Measurements from ENCODE around the gene MUC3A.
"Not testable (repeated sequence)": the region's sequence is repeated elsewhere in the genome, so short reads cannot be mapped to it uniquely, and the experiment has no call there.

Gene MUC3A

DNA sequence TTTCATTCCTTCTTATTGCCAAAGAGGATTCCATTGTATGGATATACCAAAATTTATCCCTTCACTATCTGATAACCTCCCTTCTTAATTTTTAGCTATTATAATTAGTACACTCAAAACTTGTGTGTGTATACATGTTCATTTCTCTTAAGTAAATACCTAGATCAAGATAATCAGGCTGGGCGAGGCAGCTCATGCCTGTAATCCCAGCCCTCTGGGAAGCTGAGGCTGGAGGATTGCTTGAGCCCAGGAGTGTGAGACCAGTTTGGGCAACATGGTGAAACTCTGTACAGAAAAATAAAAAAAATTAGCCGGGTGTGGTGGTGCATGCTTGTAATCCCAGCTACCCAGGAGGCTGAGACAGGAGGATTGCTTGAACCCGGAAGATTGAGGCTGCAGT is 37.9 kb upstream of the MUC3A start:
- H3K27me3 ChIP-seq (replicated peaks in 2 of 5; ENCODE audit: control insufficient read depth in 4 of 5, insufficient read depth in 5 of 5, low read length in 4 of 5): no peaks in the 10 kb centered on the region
- WGBS (ENCODE audit: insufficient coverage): 100% methylated on average over 3 of the region's 3 CpGs
- no peaks in the 10 kb centered on the region for H3K4me1 ChIP-seq (ENCODE audit: control extremely low read depth in 1 of 4, control insufficient read depth in 4 of 4, insufficient read depth in 4 of 4, low read length in 3 of 4)
- no peak for DNase-seq
- H3K36me3 ChIP-seq (ENCODE audit: control insufficient read depth in 4 of 4, insufficient read depth in 4 of 4, low read length in 3 of 4): no peaks in the 10 kb centered on the region
- CTCF ChIA-PET: interaction anchor here (1.1 to 1.7 kb wide), 2 partner anchors 10 to 13 kb away, joined by 3 to 4 read pairs; no protein-coding TSS in a partner anchor
- no peak overlapping the region for H3K4me3 ChIP-seq (ENCODE audit: control insufficient read depth in 1 of 7, extremely low read depth in 1 of 7, insufficient read depth in 4 of 7, low read depth in 2 of 7, low read length in 6 of 7)
- no peak overlapping the region for H3K27ac ChIP-seq (ENCODE audit: insufficient read depth in 1 of 2, low read depth in 1 of 2, low read length in 2 of 2, poor library complexity in 1 of 2, severe bottlenecking in 2 of 2)
- H3K9me3 ChIP-seq (ENCODE audit: control extremely low read depth in 1 of 5, control insufficient read depth in 4 of 5, insufficient read depth in 2 of 5, low read depth in 1 of 5, low read length in 4 of 5): peaks cover 0 to 2% (median 0%) of the 10 kb centered on the region in 5 experiments
- POLR2A ChIA-PET: interaction anchor here (0.7 kb wide), 1 partner anchor 626 kb away, joined by 5 read pairs; no protein-coding TSS in a partner anchor

DNA sequence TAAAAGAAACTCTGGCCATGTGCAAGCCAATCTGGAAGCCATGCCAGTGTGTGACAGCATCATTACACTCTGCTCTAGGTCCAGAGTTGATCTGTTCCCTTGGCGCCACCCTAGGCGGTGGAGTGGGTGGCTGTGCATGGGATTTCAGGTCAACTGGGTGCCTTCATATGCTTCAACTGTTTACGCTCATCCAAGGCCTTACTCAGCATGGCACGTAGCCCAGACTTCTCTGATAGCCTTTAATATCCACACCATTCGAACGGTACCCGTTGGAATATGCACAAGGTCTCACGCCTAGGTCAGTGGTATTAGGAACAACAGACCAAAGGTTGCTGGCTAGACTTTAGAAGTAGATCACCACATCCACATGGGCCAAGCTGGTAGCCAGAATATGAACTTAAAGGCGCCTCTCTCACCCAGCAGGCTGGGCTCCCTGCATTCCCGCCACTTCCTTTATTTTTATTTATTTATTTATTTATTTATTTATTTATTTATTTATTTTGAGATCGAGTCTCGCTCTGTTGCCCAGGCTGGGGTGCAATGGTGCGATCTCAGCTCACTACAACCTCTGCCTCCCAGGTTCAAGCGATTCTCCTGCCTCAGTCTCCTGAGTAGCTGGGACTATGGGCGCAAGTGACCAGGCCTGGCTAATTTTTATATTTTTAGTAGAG is 35.0 kb upstream of the MUC3A start:
- CTCF ChIA-PET: no interaction called here
- WGBS (ENCODE audit: insufficient coverage): 86% methylated on average over 6 of the region's 15 CpGs
- Histone ChIP-seq H3K27ac (ENCODE audit: insufficient read depth in 1 of 2, low read depth in 1 of 2, low read length in 2 of 2, poor library complexity in 1 of 2, severe bottlenecking in 2 of 2) (no peak overlapping the region), H3K27me3 (replicated peaks in 2 of 5; ENCODE audit: control insufficient read depth in 4 of 5, insufficient read depth in 5 of 5, low read length in 4 of 5) (no peaks in the 10 kb centered on the region), H3K4me3 (ENCODE audit: control insufficient read depth in 1 of 7, extremely low read depth in 1 of 7, insufficient read depth in 4 of 7, low read depth in 2 of 7, low read length in 6 of 7) (no peak overlapping the region), H3K36me3 (ENCODE audit: control insufficient read depth in 4 of 4, insufficient read depth in 4 of 4, low read length in 3 of 4) (no peaks in the 10 kb centered on the region), H3K9me3 (ENCODE audit: control extremely low read depth in 1 of 5, control insufficient read depth in 4 of 5, insufficient read depth in 2 of 5, low read depth in 1 of 5, low read length in 4 of 5) (no peaks in the 10 kb centered on the region), H3K4me1 (ENCODE audit: control extremely low read depth in 1 of 4, control insufficient read depth in 4 of 4, insufficient read depth in 4 of 4, low read length in 3 of 4) (no peaks in the 10 kb centered on the region)
- DNase-seq: no peak
- POLR2A ChIA-PET: no interaction called here

DNA sequence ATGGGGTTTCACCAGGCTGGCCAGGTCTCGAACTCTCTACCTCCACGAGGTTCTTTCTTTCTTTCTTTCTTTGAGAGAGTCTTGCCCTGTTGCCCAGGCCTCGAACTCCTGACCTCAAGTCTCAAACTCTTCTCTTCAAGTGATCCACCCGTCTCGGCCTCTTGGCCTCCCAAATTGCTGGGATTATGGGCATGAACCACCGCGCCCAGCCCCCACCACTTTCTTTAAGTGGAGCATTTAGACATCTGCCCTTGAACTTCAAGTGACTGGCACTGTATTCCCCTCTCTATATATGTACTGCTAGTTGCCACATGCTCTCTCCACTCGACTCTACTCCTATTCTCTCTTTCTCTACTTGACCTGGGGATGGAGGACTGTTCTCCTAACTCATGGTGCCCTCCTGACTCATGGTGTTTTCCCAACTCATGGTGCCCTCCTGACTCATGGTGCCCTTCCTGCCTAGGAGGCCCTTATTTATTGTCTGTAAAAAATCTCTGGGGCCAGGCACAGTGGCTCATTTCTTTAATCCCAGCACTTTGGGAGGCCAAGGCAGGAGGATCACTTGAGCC is 34.4 kb upstream of the MUC3A start:
- H3K9me3 ChIP-seq (ENCODE audit: control extremely low read depth in 1 of 5, control insufficient read depth in 4 of 5, insufficient read depth in 2 of 5, low read depth in 1 of 5, low read length in 4 of 5): no peaks in the 10 kb centered on the region
- ChIA-PET CTCF (no interaction called here), POLR2A (no interaction called here)
- WGBS (ENCODE audit: insufficient coverage): 93% methylated on average over 7 of the region's 8 CpGs
- H3K4me3 ChIP-seq (ENCODE audit: control insufficient read depth in 1 of 7, extremely low read depth in 1 of 7, insufficient read depth in 4 of 7, low read depth in 2 of 7, low read length in 6 of 7): no peak overlapping the region
- no peak overlapping the region for H3K27ac ChIP-seq (ENCODE audit: insufficient read depth in 1 of 2, low read depth in 1 of 2, low read length in 2 of 2, poor library complexity in 1 of 2, severe bottlenecking in 2 of 2)
- peak in 2 of 3 donors; percentile 38 to 43 for DNase-seq
- no peaks in the 10 kb centered on the region for H3K27me3 ChIP-seq (replicated peaks in 2 of 5; ENCODE audit: control insufficient read depth in 4 of 5, insufficient read depth in 5 of 5, low read length in 4 of 5)
- no peaks in the 10 kb centered on the region for H3K4me1 ChIP-seq (ENCODE audit: control extremely low read depth in 1 of 4, control insufficient read depth in 4 of 4, insufficient read depth in 4 of 4, low read length in 3 of 4)
- H3K36me3 ChIP-seq (ENCODE audit: control insufficient read depth in 4 of 4, insufficient read depth in 4 of 4, low read length in 3 of 4): no peaks in the 10 kb centered on the region

DNA sequence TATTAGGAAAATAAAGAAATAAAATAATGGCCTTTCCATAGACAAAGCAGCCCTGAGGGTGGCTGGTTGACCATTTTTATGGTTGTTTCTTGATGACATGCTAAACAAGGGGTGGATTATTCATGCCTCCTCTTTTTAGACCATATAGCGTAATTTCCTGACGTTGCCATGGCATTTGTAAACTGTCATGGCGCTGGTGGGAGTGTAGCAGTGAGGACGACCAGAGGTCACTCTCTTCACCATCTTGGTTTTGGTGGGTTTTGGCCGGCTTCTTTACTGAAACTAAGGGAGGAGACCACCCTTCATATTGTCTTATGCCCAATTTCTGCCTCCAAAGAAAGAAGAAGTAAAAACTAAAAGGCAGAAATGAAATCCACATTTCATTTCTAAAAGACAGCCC is 30.0 kb upstream of the MUC3A start:
- POLR2A ChIA-PET, CTCF ChIA-PET: not testable (repeated sequence)

DNA sequence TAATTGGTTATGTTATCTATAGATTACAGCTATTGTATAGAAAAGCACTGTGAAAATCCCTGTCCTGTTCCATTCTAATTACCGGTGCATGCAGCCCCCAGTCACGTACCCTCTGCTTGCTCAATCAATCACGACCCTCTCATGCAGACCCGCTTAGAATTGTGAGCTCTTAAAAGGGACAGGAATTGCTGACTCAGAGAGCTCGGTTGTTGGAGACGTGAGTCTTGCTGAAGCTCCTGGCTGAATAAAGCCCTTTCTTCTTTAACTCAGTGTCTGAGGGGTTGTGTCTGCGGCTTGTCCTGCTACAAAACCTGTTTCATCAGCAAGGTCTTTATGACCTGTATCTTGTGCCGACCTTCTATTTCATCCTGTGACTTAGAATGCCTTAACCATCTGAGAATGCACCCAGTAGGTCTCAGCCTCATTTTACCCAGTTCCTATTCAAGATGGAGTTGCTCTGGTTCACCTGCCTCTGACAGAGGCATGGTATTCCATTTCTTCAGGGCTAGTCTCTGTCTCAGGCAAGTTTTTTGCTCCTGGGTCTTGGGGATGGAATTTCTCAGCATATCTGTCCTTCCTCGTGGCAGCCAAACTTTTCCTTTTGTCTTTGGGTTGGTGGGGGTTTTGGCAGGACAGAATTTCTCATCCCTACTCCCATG is 29.4 kb upstream of the MUC3A start:
- H3K4me1 ChIP-seq (ENCODE audit: control extremely low read depth in 1 of 4, control insufficient read depth in 4 of 4, insufficient read depth in 4 of 4, low read length in 3 of 4); POLR2A ChIA-PET; H3K27ac ChIP-seq (ENCODE audit: insufficient read depth in 1 of 2, low read depth in 1 of 2, low read length in 2 of 2, poor library complexity in 1 of 2, severe bottlenecking in 2 of 2); DNase-seq; CTCF ChIA-PET; H3K27me3 ChIP-seq (replicated peaks in 2 of 5; ENCODE audit: control insufficient read depth in 4 of 5, insufficient read depth in 5 of 5, low read length in 4 of 5); H3K9me3 ChIP-seq (ENCODE audit: control extremely low read depth in 1 of 5, control insufficient read depth in 4 of 5, insufficient read depth in 2 of 5, low read depth in 1 of 5, low read length in 4 of 5); H3K36me3 ChIP-seq (ENCODE audit: control insufficient read depth in 4 of 4, insufficient read depth in 4 of 4, low read length in 3 of 4); H3K4me3 ChIP-seq (ENCODE audit: control insufficient read depth in 1 of 7, extremely low read depth in 1 of 7, insufficient read depth in 4 of 7, low read depth in 2 of 7, low read length in 6 of 7): not testable (repeated sequence)
- 93% methylated on average over 8 of the region's 9 CpGs for WGBS (ENCODE audit: insufficient coverage)

More for the DNA sequence above, 30.0 kb upstream of the MUC3A start:
- not testable (repeated sequence) for H3K4me1 ChIP-seq (ENCODE audit: control extremely low read depth in 1 of 4, control insufficient read depth in 4 of 4, insufficient read depth in 4 of 4, low read length in 3 of 4); H3K9me3 ChIP-seq (ENCODE audit: control extremely low read depth in 1 of 5, control insufficient read depth in 4 of 5, insufficient read depth in 2 of 5, low read depth in 1 of 5, low read length in 4 of 5); H3K27ac ChIP-seq (ENCODE audit: insufficient read depth in 1 of 2, low read depth in 1 of 2, low read length in 2 of 2, poor library complexity in 1 of 2, severe bottlenecking in 2 of 2); H3K4me3 ChIP-seq (ENCODE audit: control insufficient read depth in 1 of 7, extremely low read depth in 1 of 7, insufficient read depth in 4 of 7, low read depth in 2 of 7, low read length in 6 of 7); H3K27me3 ChIP-seq (replicated peaks in 2 of 5; ENCODE audit: control insufficient read depth in 4 of 5, insufficient read depth in 5 of 5, low read length in 4 of 5); DNase-seq; H3K36me3 ChIP-seq (ENCODE audit: control insufficient read depth in 4 of 4, insufficient read depth in 4 of 4, low read length in 3 of 4)
- WGBS (ENCODE audit: insufficient coverage): 80% methylated on average over 2 of the region's 5 CpGs

DNA sequence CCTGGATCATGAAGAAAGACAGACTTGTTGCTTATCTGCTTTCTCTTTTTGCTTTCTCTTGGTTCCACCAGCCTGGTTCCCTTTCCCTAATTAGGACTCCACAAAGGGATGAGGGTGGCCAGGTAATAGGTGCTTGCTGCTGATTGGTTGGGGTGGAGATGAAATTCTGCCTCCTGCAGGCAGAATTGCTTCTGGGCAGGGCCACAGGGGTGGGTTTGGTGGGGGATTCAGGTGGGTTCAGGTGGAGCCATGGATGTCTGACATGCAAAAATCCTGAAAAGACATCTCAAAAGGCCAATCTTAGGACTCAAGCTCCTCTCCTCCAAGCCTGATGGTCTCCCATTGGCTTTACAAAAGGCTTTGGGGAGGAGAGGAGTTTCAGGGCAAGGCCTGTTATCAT is 28.3 kb upstream of the MUC3A start:
- DNase-seq: no peak
- H3K9me3 ChIP-seq (ENCODE audit: control extremely low read depth in 1 of 5, control insufficient read depth in 4 of 5, insufficient read depth in 2 of 5, low read depth in 1 of 5, low read length in 4 of 5): peaks cover 0 to 2% (median 0%) of the 10 kb centered on the region in 5 experiments
- no peak overlapping the region for H3K27ac ChIP-seq (ENCODE audit: insufficient read depth in 1 of 2, low read depth in 1 of 2, low read length in 2 of 2, poor library complexity in 1 of 2, severe bottlenecking in 2 of 2)
- ChIA-PET CTCF (no interaction called here), POLR2A (no interaction called here)
- H3K4me3 ChIP-seq (ENCODE audit: control insufficient read depth in 1 of 7, extremely low read depth in 1 of 7, insufficient read depth in 4 of 7, low read depth in 2 of 7, low read length in 6 of 7): no peak overlapping the region
- no peaks in the 10 kb centered on the region for H3K4me1 ChIP-seq (ENCODE audit: control extremely low read depth in 1 of 4, control insufficient read depth in 4 of 4, insufficient read depth in 4 of 4, low read length in 3 of 4)
- H3K36me3 ChIP-seq (ENCODE audit: control insufficient read depth in 4 of 4, insufficient read depth in 4 of 4, low read length in 3 of 4): no peaks in the 10 kb centered on the region
- peaks cover 0 to 7% (median 3%) of the 10 kb centered on the region in 5 experiments for H3K27me3 ChIP-seq (replicated peaks in 2 of 5; ENCODE audit: control insufficient read depth in 4 of 5, insufficient read depth in 5 of 5, low read length in 4 of 5)

DNA sequence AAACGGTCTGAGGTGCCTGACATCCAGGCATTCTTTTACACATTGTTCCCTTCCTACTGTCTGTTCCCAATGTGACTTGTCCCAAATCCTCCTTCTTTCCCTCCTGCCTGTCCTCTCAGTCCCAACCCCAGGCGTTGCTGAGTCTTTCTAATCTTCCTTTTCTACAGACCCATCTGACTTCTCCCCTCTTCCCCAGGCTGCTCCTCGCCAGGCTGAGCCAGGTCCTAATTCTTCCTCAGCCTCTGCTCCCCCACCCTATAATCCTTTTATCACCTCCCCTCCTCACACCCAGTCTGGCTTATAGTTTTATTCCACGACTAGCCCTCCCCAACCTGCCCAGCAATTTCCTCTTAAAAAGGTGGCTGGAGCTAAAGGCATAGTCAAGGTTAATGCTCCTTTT is 25.7 kb upstream of the MUC3A start:
- DNase-seq; H3K4me3 ChIP-seq (ENCODE audit: control insufficient read depth in 1 of 7, extremely low read depth in 1 of 7, insufficient read depth in 4 of 7, low read depth in 2 of 7, low read length in 6 of 7): not testable (repeated sequence)
- 68% methylated on average over 2 of the region's 4 CpGs for whole genome bisulfite sequencing (ENCODE audit: insufficient coverage)

More for the DNA sequence above, 25.7 kb upstream of the MUC3A start:
- H3K9me3 ChIP-seq (ENCODE audit: control extremely low read depth in 1 of 5, control insufficient read depth in 4 of 5, insufficient read depth in 2 of 5, low read depth in 1 of 5, low read length in 4 of 5); H3K27me3 ChIP-seq (replicated peaks in 2 of 5; ENCODE audit: control insufficient read depth in 4 of 5, insufficient read depth in 5 of 5, low read length in 4 of 5); H3K27ac ChIP-seq (ENCODE audit: insufficient read depth in 1 of 2, low read depth in 1 of 2, low read length in 2 of 2, poor library complexity in 1 of 2, severe bottlenecking in 2 of 2); POLR2A ChIA-PET; H3K36me3 ChIP-seq (ENCODE audit: control insufficient read depth in 4 of 4, insufficient read depth in 4 of 4, low read length in 3 of 4); H3K4me1 ChIP-seq (ENCODE audit: control extremely low read depth in 1 of 4, control insufficient read depth in 4 of 4, insufficient read depth in 4 of 4, low read length in 3 of 4); CTCF ChIA-PET: not testable (repeated sequence)

Measured in common myeloid progenitor, CD34-positive (primary cell).